Adipocyte (in vitro differentiated cells): ENCODE results near the gene OR10Z1.

Experiments used
- DNase-seq: peaks from one replicate; pipeline ENCODE4 v3.0.0-alpha.2; 2015; ENCODE audit warnings: low read depth
- H3K27me3 ChIP-seq: replicated peaks from 2 replicates; pipeline ENCODE4 v1.7.0; 2013; ENCODE audit warnings: mild to moderate bottlenecking, low read length, moderate library complexity; ENCODE audit not compliant: control insufficient read depth, insufficient read depth
- H3K36me3 ChIP-seq: 2 replicates; pipeline ENCODE4 v1.7.0; 2013; ENCODE audit warnings: low read length, mild to moderate bottlenecking, moderate library complexity; ENCODE audit not compliant: control insufficient read depth, insufficient read depth, severe bottlenecking
- H3K4me1 ChIP-seq: 2 replicates; pipeline ENCODE4 v1.7.0; 2013; ENCODE audit warnings: mild to moderate bottlenecking, low read length, moderate library complexity; ENCODE audit not compliant: control insufficient read depth, insufficient read depth
- H3K4me3 ChIP-seq: 2 replicates; pipeline ENCODE4 v1.7.0; 2013; ENCODE audit warnings: mild to moderate bottlenecking, low read length, moderate library complexity
- H3K9ac ChIP-seq: 2 replicates; pipeline ENCODE4 v1.7.0; 2013; ENCODE audit warnings: mild to moderate bottlenecking, low read length, moderate library complexity
- H3K9me3 ChIP-seq: 2 replicates; pipeline ENCODE4 v1.7.0; 2013; ENCODE audit warnings: mild to moderate bottlenecking, low read length, moderate library complexity; ENCODE audit not compliant: control insufficient read depth

Gene OR10Z1, protein sequence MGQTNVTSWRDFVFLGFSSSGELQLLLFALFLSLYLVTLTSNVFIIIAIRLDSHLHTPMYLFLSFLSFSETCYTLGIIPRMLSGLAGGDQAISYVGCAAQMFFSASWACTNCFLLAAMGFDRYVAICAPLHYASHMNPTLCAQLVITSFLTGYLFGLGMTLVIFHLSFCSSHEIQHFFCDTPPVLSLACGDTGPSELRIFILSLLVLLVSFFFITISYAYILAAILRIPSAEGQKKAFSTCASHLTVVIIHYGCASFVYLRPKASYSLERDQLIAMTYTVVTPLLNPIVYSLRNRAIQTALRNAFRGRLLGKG

DNA sequence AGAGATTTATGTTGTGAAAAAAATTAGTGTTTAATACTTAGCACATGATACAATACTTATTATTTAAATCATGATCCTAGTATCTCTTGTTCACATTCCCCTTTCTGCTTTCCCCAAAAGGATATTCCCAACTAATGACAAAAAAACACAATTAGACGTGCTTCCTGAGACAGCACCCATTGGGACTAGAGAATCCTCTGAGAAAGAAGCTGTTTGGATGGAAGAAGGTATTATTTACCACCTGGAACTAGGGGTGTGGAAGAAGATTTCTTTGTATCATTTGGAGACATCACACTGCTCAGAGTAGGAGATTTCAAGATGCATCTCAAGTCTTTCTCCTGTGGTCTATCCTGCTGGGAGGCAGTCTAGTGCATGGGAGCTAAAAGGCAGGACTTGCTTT is at the start of gene OR10Z1:
Gene OR10Z1, plus strand, starts transcription at position 301 of the 400 bp plus-strand sequence. CDS start 1,171 bp downstream, outside the sequence.
- Histone ChIP-seq H3K9me3 (peaks cover 2% of the 10 kb centered on the region), H3K36me3 (no peaks in the 10 kb centered on the region), H3K4me3 (no peak within 1 kb of the TSS), H3K27me3 (no peaks in the 10 kb centered on the region), H3K9ac (no peak within 1 kb of the TSS), H3K4me1 (no peaks in the 10 kb centered on the region)
- DNase-seq: no peak

DNA sequence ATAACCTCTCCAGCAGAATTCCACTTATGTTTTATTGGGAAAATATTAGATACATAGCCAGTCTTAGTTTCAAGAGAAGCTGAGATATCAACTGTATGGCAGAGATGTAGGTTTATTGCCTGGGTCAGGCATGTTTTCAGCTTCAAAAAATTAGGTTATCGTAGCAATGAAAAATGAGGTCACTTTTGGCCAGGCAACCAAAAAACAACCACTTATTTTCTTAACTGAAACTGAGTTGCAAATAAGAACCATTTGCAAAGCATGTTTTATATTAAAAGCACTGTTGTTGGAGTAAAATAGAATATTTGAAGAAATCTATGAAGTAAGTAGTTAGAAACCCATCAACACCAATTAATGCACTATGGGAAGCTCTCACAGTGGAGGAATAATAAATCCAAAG is 45.4 kb upstream of the OR10Z1 start:
- no peaks in the 10 kb centered on the region for H3K36me3 ChIP-seq

DNA sequence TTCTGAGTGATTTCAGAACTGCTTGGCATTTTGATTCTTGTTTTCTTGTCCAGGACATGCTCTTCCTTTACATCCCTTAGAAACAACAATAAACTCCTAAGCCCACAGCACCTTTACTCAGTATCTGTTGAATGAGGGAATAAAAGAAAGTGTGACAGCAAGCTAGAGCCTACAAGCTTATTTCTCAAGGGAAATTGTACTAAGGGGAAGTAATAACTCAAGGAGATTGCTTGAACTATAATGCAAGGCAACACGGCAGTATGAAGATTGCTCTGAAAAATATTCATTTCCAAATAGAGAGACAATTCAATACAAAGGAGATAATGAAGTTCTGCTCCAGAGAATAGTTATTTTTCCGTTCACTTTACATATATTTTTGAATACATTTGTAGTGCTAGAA is 41.2 kb upstream of the OR10Z1 start:
- DNase-seq: no peak
- Histone ChIP-seq H3K27me3 (no peaks in the 10 kb centered on the region), H3K36me3 (no peaks in the 10 kb centered on the region), H3K9ac (no peak overlapping the region), H3K4me1 (no peaks in the 10 kb centered on the region), H3K9me3 (no peaks in the 10 kb centered on the region), H3K4me3 (no peak overlapping the region)

More for the DNA sequence above, 45.4 kb upstream of the OR10Z1 start:
- no peaks in the 10 kb centered on the region for H3K9me3 ChIP-seq
- DNase-seq: no peak
- H3K9ac ChIP-seq: no peak overlapping the region
- H3K4me1 ChIP-seq: no peaks in the 10 kb centered on the region
- no peaks in the 10 kb centered on the region for H3K27me3 ChIP-seq
- H3K4me3 ChIP-seq: no peak overlapping the region

DNA sequence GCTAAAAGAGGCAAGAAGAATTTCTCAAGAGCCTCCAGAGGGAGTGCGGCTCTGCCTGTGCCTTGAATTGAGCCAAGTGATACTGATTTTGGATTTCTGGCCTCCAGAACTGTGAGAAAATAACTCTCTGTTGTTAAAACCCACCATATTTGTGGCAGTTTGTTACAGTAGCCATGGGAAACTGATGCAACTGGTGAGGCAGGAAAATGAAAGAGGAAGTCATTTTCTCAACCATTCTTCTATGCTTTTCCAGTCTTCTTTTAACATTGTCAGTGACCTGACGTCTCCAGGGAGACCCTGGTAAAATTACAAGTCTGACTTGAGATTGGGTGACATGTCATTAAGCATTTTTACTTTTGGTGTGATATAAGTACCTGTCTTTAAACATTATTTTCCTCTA is 40.5 kb upstream of the OR10Z1 start:
- no peaks in the 10 kb centered on the region for H3K4me1 ChIP-seq
- H3K36me3 ChIP-seq: no peaks in the 10 kb centered on the region
- H3K4me3 ChIP-seq: no peak overlapping the region
- no peaks in the 10 kb centered on the region for H3K27me3 ChIP-seq
- no peak for DNase-seq
- no peak overlapping the region for H3K9ac ChIP-seq
- H3K9me3 ChIP-seq: no peaks in the 10 kb centered on the region

DNA sequence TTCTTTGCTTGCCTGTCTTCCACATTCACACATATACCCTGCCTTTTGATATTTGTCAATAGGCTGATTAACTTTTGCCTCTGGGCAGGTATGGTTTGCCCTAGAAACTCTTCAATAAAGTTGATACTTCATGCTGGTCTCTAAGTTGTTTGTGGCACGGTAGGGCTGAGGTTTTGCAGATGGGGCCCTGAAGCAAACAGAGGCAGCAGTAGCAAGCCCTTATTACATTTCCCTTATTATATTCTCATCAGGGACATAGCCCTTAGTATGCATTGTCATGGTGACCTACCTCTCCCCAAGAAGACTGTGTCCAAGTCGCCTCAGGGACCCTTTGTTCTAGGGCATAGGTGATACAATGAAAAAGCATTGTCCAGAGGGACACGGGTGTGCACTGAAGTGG is 34.6 kb upstream of the OR10Z1 start, which contains the start of gene OR6P1:
Gene OR6P1, minus strand, starts transcription at position 101 of the 400 bp plus-strand sequence. CDS start 6,976 bp downstream, outside the sequence.
- no peak for DNase-seq
- Histone ChIP-seq H3K4me1 (no peaks in the 10 kb centered on the region), H3K9ac (no peak within 1 kb of the TSS), H3K4me3 (no peak within 1 kb of the TSS), H3K27me3 (peaks cover 4% of the 10 kb centered on the region), H3K9me3 (no peaks in the 10 kb centered on the region), H3K36me3 (no peaks in the 10 kb centered on the region)

DNA sequence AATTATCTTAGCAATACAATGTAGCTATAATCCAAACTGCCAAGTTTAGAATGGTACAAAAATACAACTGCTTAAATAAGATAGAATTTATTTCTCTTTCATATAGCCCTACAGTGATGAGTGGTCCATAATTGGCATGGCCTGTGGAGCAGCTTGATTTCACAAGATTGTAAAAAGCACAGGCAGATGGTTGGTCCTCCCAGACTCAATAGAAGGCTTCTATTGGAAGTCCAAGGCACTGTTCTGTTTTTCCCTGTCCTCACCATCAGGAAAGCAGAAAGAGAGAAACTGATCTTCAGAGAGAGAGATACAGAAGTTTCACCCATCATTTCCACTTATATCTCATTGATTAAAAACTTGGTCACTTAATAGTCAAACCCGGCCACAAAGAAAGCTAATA is 32.8 kb upstream of the OR10Z1 start:
- no peak overlapping the region for H3K4me3 ChIP-seq
- no peak for DNase-seq
- H3K27me3 ChIP-seq: peaks cover 4% of the 10 kb centered on the region
- no peaks in the 10 kb centered on the region for H3K9me3 ChIP-seq
- H3K36me3 ChIP-seq: no peaks in the 10 kb centered on the region
- H3K9ac ChIP-seq: no peak overlapping the region
- no peaks in the 10 kb centered on the region for H3K4me1 ChIP-seq

DNA sequence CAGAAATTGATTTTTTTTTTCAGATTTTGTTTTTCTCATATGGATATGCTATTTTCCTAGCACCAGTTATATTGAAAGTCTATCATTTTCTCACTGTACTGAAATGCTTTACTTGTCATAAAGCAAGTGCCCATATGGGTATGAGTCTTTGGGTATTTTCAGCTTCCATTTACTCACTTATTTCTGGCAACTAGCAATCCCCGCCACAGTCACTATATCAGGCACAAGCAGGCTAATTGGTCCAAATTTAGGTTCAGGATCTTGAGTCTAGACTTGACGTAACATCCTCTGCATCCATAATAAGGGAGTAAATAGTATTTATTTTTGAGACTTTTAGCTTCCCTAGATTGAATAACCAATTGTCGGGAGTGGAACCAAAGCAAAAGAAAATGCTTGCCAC is 27.5 kb upstream of the OR10Z1 start:
- Histone ChIP-seq H3K4me1 (no peaks in the 10 kb centered on the region), H3K27me3 (peaks cover 3% of the 10 kb centered on the region), H3K4me3 (no peak overlapping the region), H3K9me3 (no peaks in the 10 kb centered on the region), H3K9ac (no peak overlapping the region), H3K36me3 (no peaks in the 10 kb centered on the region)
- DNase-seq: no peak

DNA sequence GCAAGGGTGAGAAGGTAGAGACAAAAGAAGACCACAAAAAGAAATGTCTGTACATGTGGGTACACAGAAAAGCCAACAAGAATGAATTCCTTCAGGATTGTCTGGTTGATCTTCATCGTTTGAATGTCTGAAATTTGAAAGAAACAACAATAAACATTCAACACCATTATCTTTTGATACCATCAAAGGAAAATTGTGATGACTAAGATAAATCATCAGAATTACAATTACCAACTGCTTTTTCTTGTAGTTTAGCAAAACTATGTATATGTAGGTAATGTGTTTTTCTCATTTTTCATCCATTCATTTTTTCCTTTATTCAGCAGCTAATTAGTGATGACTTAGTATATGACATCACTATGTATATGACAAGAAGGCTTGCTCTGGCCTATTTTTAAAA is 25.3 kb upstream of the OR10Z1 start, which contains the start of gene OR10X1:
Gene OR10X1, minus strand, starts transcription at position 167 of the 400 bp plus-strand sequence. Its CDS starts 0 bp downstream, at position 167.
- H3K36me3 ChIP-seq: no peaks in the 10 kb centered on the region
- H3K4me3 ChIP-seq: no peak within 1 kb of the TSS
- no peaks in the 10 kb centered on the region for H3K9me3 ChIP-seq
- H3K27me3 ChIP-seq: no peaks in the 10 kb centered on the region
- no peak within 1 kb of the TSS for H3K9ac ChIP-seq
- no peaks in the 10 kb centered on the region for H3K4me1 ChIP-seq
- DNase-seq: no peak

DNA sequence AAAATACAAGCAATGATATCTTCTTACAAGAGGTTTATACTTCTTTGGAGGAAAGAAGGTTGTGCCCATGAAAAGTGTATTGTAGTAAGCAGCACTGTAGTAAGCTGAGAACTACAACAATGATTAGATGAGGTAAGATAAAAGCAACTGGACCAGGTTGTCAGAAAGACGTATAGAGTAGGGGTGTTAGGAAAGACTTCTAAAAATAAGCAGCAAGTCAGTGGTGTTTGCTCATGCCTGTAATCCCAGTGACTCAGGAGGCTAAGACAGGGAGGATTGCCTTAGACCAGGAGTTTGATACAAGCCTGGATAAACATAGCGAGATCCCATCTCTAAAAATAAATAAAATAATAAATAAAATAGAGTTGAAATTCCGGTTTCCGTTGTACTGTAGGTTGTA is 21.1 kb upstream of the OR10Z1 start:
- H3K9me3 ChIP-seq: peaks cover 14% of the 10 kb centered on the region
- DNase-seq: no peak
- no peaks in the 10 kb centered on the region for H3K27me3 ChIP-seq
- no peak overlapping the region for H3K4me3 ChIP-seq
- no peaks in the 10 kb centered on the region for H3K4me1 ChIP-seq
- H3K36me3 ChIP-seq: no peaks in the 10 kb centered on the region
- H3K9ac ChIP-seq: no peak overlapping the region

DNA sequence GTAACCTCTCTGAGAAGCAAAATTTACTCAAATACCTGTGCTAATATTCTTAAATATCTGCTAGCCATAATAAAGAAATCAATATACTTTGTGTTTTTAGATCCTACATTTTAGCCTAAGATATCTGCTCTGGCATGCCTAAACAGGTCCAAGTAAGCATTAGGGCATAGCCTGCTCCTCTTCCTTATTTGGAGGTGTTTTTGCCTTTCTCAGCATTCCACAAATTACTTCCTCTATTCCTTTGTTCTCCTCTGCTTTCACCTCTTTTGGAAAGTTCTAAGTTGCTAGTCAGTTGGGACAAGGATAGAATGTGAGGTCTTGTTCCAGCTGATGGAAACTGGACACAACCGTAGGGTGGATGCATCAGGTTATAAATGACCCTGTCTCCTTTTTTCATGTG is 18.1 kb upstream of the OR10Z1 start:
- peaks cover 14% of the 10 kb centered on the region for H3K9me3 ChIP-seq
- H3K9ac ChIP-seq: no peak overlapping the region
- H3K4me1 ChIP-seq: no peaks in the 10 kb centered on the region
- no peaks in the 10 kb centered on the region for H3K27me3 ChIP-seq
- DNase-seq: no peak
- H3K36me3 ChIP-seq: no peaks in the 10 kb centered on the region
- H3K4me3 ChIP-seq: no peak overlapping the region

DNA sequence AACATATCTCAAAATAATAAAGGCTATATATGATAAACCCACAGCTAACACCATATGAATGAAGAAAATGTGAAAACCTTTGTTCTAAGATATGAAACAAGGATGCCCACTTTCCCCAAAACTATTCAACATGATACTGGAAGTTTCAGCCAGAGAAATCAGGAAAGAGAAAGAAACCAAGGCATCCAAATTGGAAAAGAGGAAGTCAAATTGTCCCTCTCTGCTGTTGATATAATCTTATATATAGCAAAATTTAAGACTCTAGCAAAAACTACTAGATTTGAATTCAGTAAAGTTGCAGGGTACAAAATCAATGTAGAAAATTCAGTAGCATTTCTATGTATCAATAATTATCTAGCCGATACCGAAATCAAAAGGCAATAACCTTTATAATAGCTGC is 4.3 kb upstream of the OR10Z1 start:
- no peaks in the 10 kb centered on the region for H3K27me3 ChIP-seq
- H3K9ac ChIP-seq: no peak overlapping the region
- H3K4me3 ChIP-seq: no peak overlapping the region
- H3K36me3 ChIP-seq: no peaks in the 10 kb centered on the region
- H3K9me3 ChIP-seq: peaks cover 28% of the 10 kb centered on the region
- H3K4me1 ChIP-seq: no peaks in the 10 kb centered on the region
- no peak for DNase-seq

DNA sequence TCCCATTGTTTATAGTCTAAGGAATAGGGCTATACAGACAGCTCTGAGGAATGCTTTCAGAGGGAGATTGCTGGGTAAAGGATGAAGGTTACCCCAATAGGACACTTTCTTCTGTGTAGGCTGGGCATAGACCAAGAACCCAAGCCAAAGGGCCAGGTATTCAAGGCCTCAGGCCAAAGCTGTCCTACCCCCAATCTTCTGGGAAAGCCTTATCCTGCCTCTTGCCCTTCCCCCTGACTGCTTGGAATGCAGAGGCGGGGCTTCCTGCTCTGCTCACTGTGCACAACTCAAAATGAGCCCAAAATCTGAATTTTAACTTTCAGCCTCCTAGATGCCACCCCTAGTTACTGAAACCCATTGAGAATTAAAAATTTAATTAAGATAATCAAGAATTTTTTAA is 2.2 kb downstream of the OR10Z1 start:
- Histone ChIP-seq H3K9ac (no peak overlapping the region), H3K4me1 (peaks cover under 1% of the 10 kb centered on the region), H3K4me3 (no peak overlapping the region), H3K36me3 (no peaks in the 10 kb centered on the region), H3K27me3 (no peaks in the 10 kb centered on the region), H3K9me3 (no peaks in the 10 kb centered on the region)
- no peak for DNase-seq
